ENCODE results near the gene PXMP2.

The PXMP2 gene

DNA sequence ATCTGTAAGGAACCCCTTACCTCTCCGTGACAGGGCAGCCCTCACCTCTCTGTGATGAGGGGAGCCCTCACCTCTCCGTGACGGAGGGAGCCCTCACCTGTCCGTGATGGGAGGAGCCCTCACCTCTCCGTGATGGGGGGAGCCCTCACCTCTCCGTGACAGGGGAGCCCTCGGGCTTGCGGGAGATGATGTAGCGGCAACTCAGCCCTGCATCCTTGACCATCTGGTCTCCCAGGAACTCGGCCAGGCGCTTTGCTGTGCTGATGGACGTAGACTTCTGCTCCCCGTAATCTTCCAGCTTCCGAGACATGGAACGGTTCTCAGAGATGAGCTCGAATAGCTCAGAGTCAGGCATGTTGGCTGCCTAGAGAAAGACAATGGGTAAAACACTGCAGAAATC is 28.2 kb upstream of the PXMP2 start:
- Histone ChIP-seq H3K4me1 (ENCODE audit: control insufficient read depth, low read depth, low read length) (no peaks in the 10 kb centered on the region), H3K4ac (ENCODE audit: low read depth, low read length) (no peak overlapping the region), H3K79me2 (ENCODE audit: control insufficient read depth, insufficient read depth, low read length) (no peaks in the 10 kb centered on the region), H3K27me3 (ENCODE audit: insufficient read depth, low read length, poor library complexity) (no peaks in the 10 kb centered on the region), H4K5ac (ENCODE audit: low read length) (no peak overlapping the region), H2BK15ac (replicated peaks; ENCODE audit: low read depth) (no peak overlapping the region), H3K18ac (ENCODE audit: low read length) (no peak overlapping the region), H3K56ac (ENCODE audit: low read length) (no peak overlapping the region), H3K27ac (ENCODE audit: low read depth, low read length) (no peak overlapping the region), H2BK5ac (ENCODE audit: low read length) (no peak overlapping the region), H3K4me2 (ENCODE audit: low read length) (no peak overlapping the region), H3K79me1 (ENCODE audit: low read length) (peaks cover 8% of the 10 kb centered on the region), H2AK5ac (ENCODE audit: low read length) (no peak overlapping the region), H3K4me3 (ENCODE audit: low read length) (no peak overlapping the region), H3K36me3 (ENCODE audit: control insufficient read depth, insufficient read depth, low read length) (peaks cover 46% of the 10 kb centered on the region), H3K9ac (ENCODE audit: low read length) (no peak overlapping the region), H2BK120ac (ENCODE audit: low read depth, low read length) (no peak overlapping the region), H4K8ac (ENCODE audit: low read depth, low read length) (no peak overlapping the region), H3K23ac (ENCODE audit: low read length) (no peak overlapping the region)
- no CpG with 5 or more reads among the region's 16 CpGs for WGBS (ENCODE audit: extremely low coverage, insufficient coverage, low lambda C conversion rate)
- no peak for DNase-seq

DNA sequence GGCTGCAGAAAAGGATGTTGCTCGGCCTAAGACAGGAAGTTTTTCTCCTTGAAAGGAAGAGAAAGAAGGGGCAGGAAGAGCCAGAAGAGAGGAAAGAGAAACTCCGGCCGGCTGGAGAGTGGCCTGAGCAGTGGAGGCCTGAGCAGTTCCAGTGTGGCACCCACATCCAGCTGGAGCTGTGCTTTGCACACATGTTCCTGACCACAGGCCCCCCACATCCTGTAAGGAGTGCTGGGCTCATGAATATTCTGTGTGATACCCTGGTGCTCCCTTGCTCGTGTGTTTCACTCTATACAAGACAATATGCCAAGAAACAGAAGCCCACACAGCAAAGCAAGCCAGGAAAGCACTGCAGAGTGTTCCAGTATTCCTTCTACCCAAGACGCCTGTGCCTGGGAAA is 27.3 kb upstream of the PXMP2 start:
- Histone ChIP-seq H2BK15ac (replicated peaks; ENCODE audit: low read depth) (no peak overlapping the region), H3K23ac (ENCODE audit: low read length) (no peak overlapping the region), H3K27ac (ENCODE audit: low read depth, low read length) (no peak overlapping the region), H3K79me1 (ENCODE audit: low read length) (peaks cover 8% of the 10 kb centered on the region), H4K5ac (ENCODE audit: low read length) (no peak overlapping the region), H3K18ac (ENCODE audit: low read length) (no peak overlapping the region), H2BK120ac (ENCODE audit: low read depth, low read length) (no peak overlapping the region), H3K79me2 (ENCODE audit: control insufficient read depth, insufficient read depth, low read length) (no peaks in the 10 kb centered on the region), H3K4me1 (ENCODE audit: control insufficient read depth, low read depth, low read length) (no peaks in the 10 kb centered on the region), H2AK5ac (ENCODE audit: low read length) (no peak overlapping the region), H3K4ac (ENCODE audit: low read depth, low read length) (no peak overlapping the region), H3K4me2 (ENCODE audit: low read length) (no peak overlapping the region), H2BK5ac (ENCODE audit: low read length) (no peak overlapping the region), H3K9ac (ENCODE audit: low read length) (no peak overlapping the region), H3K27me3 (ENCODE audit: insufficient read depth, low read length, poor library complexity) (no peaks in the 10 kb centered on the region), H3K36me3 (ENCODE audit: control insufficient read depth, insufficient read depth, low read length) (peaks cover 47% of the 10 kb centered on the region), H3K4me3 (ENCODE audit: low read length) (no peak overlapping the region), H4K8ac (ENCODE audit: low read depth, low read length) (no peak overlapping the region), H3K56ac (ENCODE audit: low read length) (no peak overlapping the region)
- no CpG with 5 or more reads among the region's 5 CpGs for WGBS (ENCODE audit: extremely low coverage, insufficient coverage, low lambda C conversion rate)
- no peak for DNase-seq

DNA sequence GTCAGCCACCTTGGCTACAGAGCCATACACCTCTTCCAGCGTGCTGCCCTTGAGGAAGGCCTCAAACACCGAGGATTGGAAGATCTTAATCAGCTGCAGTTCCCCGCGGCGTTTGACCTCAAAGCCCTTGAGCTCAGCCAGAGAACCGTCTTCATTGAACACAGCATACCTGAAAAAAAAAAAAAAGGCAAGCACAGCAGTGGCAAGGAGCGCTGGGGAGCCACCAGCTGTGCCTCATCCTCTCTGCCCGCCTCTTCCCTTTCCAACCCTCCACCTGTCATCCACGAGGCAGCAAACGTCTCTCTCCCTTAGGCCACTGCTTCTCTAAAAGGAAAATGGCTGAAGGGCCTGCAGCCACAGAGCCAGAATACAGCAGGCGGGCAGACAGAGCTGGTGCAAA is 26.4 kb upstream of the PXMP2 start:
- H3K27ac ChIP-seq (ENCODE audit: low read depth, low read length), result no peak overlapping the region
- DNase-seq, result no peak
- no peak overlapping the region for H4K8ac ChIP-seq (ENCODE audit: low read depth, low read length)
- H3K23ac ChIP-seq (ENCODE audit: low read length), result no peak overlapping the region
- no CpG with 5 or more reads among the region's 11 CpGs for whole genome bisulfite sequencing (ENCODE audit: extremely low coverage, insufficient coverage, low lambda C conversion rate)
- no peak overlapping the region for H3K9ac ChIP-seq (ENCODE audit: low read length)
- H2BK5ac ChIP-seq (ENCODE audit: low read length), result no peak overlapping the region
- H3K4me3 ChIP-seq (ENCODE audit: low read length), result no peak overlapping the region
- H4K5ac ChIP-seq (ENCODE audit: low read length), result no peak overlapping the region
- no peak overlapping the region for H3K18ac ChIP-seq (ENCODE audit: low read length)
- peaks cover 8% of the 10 kb centered on the region for H3K79me1 ChIP-seq (ENCODE audit: low read length)
- H3K56ac ChIP-seq (ENCODE audit: low read length), result no peak overlapping the region
- H3K4ac ChIP-seq (ENCODE audit: low read depth, low read length), result no peak overlapping the region
- no peaks in the 10 kb centered on the region for H3K4me1 ChIP-seq (ENCODE audit: control insufficient read depth, low read depth, low read length)
- H3K36me3 ChIP-seq (ENCODE audit: control insufficient read depth, insufficient read depth, low read length), result peaks cover 49% of the 10 kb centered on the region
- no peak overlapping the region for H2AK5ac ChIP-seq (ENCODE audit: low read length)
- H3K4me2 ChIP-seq (ENCODE audit: low read length), result no peak overlapping the region
- no peaks in the 10 kb centered on the region for H3K27me3 ChIP-seq (ENCODE audit: insufficient read depth, low read length, poor library complexity)
- H2BK15ac ChIP-seq (replicated peaks; ENCODE audit: low read depth), result no peak overlapping the region
- H2BK120ac ChIP-seq (ENCODE audit: low read depth, low read length), result no peak overlapping the region
- no peaks in the 10 kb centered on the region for H3K79me2 ChIP-seq (ENCODE audit: control insufficient read depth, insufficient read depth, low read length)

DNA sequence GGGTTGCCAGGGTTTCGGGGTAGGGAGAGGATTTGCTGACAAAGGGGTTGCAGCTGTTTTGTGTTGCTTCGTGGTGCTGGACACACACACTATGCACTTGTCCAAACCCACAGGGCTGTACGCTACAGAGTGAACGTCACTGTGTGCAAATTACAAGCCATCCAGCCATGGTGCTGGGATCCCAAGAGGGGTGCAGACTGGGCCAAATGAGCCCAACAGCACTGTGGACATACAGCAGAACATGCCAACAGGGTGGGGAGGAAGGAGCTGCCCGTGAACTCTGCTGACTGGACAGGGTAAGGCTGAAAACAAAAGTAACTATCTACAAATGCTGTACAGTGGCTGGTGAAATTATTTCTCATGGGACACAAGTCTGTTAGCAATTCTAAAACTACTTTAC is 25.4 kb upstream of the PXMP2 start:
- H3K56ac ChIP-seq (ENCODE audit: low read length), result no peak overlapping the region
- no peak overlapping the region for H3K27ac ChIP-seq (ENCODE audit: low read depth, low read length)
- no peaks in the 10 kb centered on the region for H3K27me3 ChIP-seq (ENCODE audit: insufficient read depth, low read length, poor library complexity)
- no peak overlapping the region for H3K18ac ChIP-seq (ENCODE audit: low read length)
- no peak overlapping the region for H3K4me3 ChIP-seq (ENCODE audit: low read length)
- peaks cover 46% of the 10 kb centered on the region for H3K36me3 ChIP-seq (ENCODE audit: control insufficient read depth, insufficient read depth, low read length)
- no peak for DNase-seq
- H3K9ac ChIP-seq (ENCODE audit: low read length), result no peak overlapping the region
- H2BK15ac ChIP-seq (replicated peaks; ENCODE audit: low read depth), result no peak overlapping the region
- H2AK5ac ChIP-seq (ENCODE audit: low read length), result no peak overlapping the region
- no peak overlapping the region for H4K8ac ChIP-seq (ENCODE audit: low read depth, low read length)
- H2BK120ac ChIP-seq (ENCODE audit: low read depth, low read length), result no peak overlapping the region
- no CpG with 5 or more reads among the region's 5 CpGs for WGBS (ENCODE audit: extremely low coverage, insufficient coverage, low lambda C conversion rate)
- no peak overlapping the region for H3K4ac ChIP-seq (ENCODE audit: low read depth, low read length)
- H3K79me1 ChIP-seq (ENCODE audit: low read length), result peaks cover 8% of the 10 kb centered on the region
- no peak overlapping the region for H3K4me2 ChIP-seq (ENCODE audit: low read length)
- no peak overlapping the region for H2BK5ac ChIP-seq (ENCODE audit: low read length)
- no peak overlapping the region for H3K23ac ChIP-seq (ENCODE audit: low read length)
- no peaks in the 10 kb centered on the region for H3K79me2 ChIP-seq (ENCODE audit: control insufficient read depth, insufficient read depth, low read length)
- H3K4me1 ChIP-seq (ENCODE audit: control insufficient read depth, low read depth, low read length), result no peaks in the 10 kb centered on the region
- H4K5ac ChIP-seq (ENCODE audit: low read length), result no peak overlapping the region

DNA sequence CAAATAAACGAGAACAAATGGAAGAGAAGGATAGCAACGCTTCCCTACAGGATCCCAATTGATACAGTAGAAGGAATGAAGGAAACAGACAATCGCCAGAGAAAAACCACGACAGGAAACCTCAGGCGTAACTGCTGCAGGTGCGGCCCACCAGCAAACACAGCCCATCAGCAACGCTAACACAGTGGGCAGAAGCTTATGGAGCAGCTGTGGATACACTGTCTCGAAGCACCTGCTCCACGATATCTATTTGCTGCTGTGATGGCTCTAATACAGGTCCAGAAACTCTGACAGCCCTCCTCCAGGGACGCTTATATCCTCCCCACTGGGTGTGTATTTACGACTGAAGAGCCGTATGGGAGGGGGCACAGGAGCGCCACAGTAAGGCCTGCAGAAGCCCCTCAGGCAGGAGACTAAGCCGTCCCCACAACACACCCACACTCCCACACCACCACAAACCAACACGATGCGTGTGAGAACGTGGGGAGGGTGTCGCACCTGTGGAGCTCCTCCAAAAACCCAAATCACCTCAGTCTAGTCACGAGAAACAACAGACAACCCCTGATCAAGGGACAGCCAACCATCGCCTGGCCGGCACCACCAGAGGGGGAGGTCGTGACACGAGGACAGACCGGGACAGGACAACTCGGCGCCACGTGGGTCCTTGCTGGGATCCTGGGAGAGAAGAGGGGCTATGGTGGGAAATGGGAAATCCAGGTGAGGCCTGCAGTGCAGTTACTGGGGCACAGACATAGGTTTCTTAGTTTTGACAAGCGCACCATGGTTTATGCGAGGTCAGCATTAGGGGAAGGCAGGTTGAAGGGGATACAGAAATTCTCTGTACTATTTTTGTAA is 24.3 kb upstream of the PXMP2 start:
- H3K27ac ChIP-seq (ENCODE audit: low read depth, low read length), result no peak overlapping the region
- no peak overlapping the region for H3K23ac ChIP-seq (ENCODE audit: low read length)
- H4K5ac ChIP-seq (ENCODE audit: low read length), result no peak overlapping the region
- H4K8ac ChIP-seq (ENCODE audit: low read depth, low read length), result no peak overlapping the region
- H3K36me3 ChIP-seq (ENCODE audit: control insufficient read depth, insufficient read depth, low read length), result peaks cover 46% of the 10 kb centered on the region
- H3K4ac ChIP-seq (ENCODE audit: low read depth, low read length), result no peak overlapping the region
- H2BK15ac ChIP-seq (replicated peaks; ENCODE audit: low read depth), result no peak overlapping the region
- no peak overlapping the region for H3K4me3 ChIP-seq (ENCODE audit: low read length)
- H3K27me3 ChIP-seq (ENCODE audit: insufficient read depth, low read length, poor library complexity), result no peaks in the 10 kb centered on the region
- H3K79me2 ChIP-seq (ENCODE audit: control insufficient read depth, insufficient read depth, low read length), result no peaks in the 10 kb centered on the region
- WGBS (ENCODE audit: extremely low coverage, insufficient coverage, low lambda C conversion rate), result no CpG with 5 or more reads among the region's 29 CpGs
- no peak overlapping the region for H3K4me2 ChIP-seq (ENCODE audit: low read length)
- no peak overlapping the region for H3K9ac ChIP-seq (ENCODE audit: low read length)
- no peak overlapping the region for H2BK120ac ChIP-seq (ENCODE audit: low read depth, low read length)
- no peak overlapping the region for H3K56ac ChIP-seq (ENCODE audit: low read length)
- H2AK5ac ChIP-seq (ENCODE audit: low read length), result no peak overlapping the region
- no peaks in the 10 kb centered on the region for H3K4me1 ChIP-seq (ENCODE audit: control insufficient read depth, low read depth, low read length)
- peaks cover 8% of the 10 kb centered on the region for H3K79me1 ChIP-seq (ENCODE audit: low read length)
- H2BK5ac ChIP-seq (ENCODE audit: low read length), result no peak overlapping the region
- H3K18ac ChIP-seq (ENCODE audit: low read length), result no peak overlapping the region
- DNase-seq, result no peak

All from mesendoderm (in vitro differentiated cells).